ENCODE data around the gene SMARCD3.

Gene SMARCD3

DNA sequence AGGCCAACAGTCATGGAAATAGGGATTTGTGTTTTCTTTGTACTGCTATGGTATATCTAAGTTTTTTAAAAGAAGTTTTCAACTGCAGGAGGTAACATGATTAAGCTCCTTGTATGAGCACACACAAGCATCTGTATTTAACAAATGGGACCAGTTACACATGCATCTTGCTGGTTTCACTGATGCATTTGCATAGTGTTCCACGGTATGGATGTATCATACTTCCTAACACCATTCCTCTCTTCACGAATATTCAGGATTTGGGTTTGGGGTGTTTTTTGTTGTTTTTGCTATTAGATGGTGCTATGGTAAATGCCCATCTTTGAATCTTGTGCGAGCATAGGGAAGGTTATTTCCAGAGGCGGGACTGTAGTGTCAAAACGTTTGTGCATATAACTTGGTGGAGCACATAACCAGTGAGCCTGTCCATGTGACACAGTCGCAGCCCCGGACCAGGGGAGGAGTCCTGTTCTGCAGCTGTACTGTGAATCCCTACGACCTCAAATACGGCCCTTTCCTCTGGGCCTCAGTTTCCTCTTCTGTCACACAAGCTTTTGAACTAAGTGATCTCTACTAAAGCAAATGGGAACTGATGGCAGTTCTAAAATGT is 40.1 kb downstream of the SMARCD3 start:
- DNase-seq (ENCODE audit: low spot score), result no peak

- no peak for DNase-seq (ENCODE audit: low spot score)
Observed at GRCh38 chr7:151207804-151208203, 40.7 kb downstream of the SMARCD3 start.

- DNase-seq (ENCODE audit: low spot score), result no peak
Observed at GRCh38 chr7:151207315-151207714, 41.2 kb downstream of the SMARCD3 start.

- DNase-seq (ENCODE audit: low spot score), result no peak
Observed at GRCh38 chr7:151206914-151207313, 41.6 kb downstream of the SMARCD3 start.

DNA sequence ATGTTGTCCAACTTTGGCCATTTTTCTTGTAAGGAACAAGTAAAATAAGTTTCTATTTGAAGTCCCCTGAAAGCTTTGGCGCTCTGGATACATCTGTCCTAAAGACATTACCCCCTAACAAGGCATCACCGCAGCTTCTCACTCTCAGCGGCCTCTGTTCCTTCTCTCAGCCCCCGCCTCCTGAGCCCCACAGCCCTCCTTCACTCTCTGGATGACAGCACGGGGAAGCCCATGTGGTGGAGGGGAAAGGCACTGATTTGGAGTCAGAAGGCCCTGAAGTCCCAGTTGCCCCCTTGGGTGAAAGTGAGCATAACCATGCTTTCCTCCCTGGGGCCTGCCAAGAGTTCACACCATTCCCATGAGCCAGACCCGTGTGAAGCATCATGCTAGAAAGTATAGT is 42.8 kb downstream of the SMARCD3 start:
- DNase-seq (ENCODE audit: low spot score), result no peak

- DNase-seq (ENCODE audit: low spot score), result no peak
Observed at GRCh38 chr7:151204383-151205032, 44.0 kb downstream of the SMARCD3 start.

DNA sequence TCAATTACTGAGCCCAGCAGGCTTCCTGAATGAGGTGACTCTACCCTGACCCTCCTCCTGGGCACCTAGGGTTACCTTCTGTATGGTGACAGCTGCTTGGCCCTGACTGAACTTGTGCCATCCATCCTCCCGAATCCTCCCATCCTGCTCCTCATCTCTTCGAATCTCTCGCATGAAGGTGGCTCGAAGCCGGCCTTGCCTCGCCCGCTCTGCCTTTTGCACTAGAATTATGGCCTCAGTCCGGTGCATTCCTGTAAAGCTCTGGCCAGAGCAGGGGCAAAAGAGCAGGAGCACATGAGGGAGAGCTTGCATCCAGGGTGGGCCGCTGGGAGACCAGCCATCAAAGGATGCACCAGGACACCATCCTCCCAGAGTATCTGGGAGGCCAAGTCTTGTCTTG is 45.7 kb downstream of the SMARCD3 start:
- DNase-seq (ENCODE audit: low spot score), result no peak

GRCh38 chr7:151201751-151202150 is 46.7 kb downstream of the SMARCD3 start:
- no peak for DNase-seq (ENCODE audit: low spot score)

DNA sequence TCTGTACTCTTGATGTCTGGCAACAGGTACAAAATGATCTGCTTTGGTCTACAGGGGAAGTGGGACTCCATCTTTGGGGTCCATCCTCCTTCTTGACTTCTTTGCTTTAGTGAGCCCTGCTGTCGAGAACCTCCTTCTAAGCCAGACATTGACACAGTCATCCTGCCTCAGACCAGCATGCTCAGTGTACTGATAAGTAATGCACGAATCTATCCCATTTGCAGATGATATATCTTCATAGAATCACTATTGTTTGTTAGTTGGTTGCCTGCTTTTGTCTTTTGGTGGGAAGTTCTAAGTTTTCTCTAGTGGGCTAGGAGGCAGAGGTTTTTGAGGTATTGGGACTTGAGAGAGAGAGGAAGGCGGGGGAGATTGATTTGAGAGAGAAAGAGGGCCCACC is 47.1 kb downstream of the SMARCD3 start:
- DNase-seq (ENCODE audit: low spot score), result no peak

DNA sequence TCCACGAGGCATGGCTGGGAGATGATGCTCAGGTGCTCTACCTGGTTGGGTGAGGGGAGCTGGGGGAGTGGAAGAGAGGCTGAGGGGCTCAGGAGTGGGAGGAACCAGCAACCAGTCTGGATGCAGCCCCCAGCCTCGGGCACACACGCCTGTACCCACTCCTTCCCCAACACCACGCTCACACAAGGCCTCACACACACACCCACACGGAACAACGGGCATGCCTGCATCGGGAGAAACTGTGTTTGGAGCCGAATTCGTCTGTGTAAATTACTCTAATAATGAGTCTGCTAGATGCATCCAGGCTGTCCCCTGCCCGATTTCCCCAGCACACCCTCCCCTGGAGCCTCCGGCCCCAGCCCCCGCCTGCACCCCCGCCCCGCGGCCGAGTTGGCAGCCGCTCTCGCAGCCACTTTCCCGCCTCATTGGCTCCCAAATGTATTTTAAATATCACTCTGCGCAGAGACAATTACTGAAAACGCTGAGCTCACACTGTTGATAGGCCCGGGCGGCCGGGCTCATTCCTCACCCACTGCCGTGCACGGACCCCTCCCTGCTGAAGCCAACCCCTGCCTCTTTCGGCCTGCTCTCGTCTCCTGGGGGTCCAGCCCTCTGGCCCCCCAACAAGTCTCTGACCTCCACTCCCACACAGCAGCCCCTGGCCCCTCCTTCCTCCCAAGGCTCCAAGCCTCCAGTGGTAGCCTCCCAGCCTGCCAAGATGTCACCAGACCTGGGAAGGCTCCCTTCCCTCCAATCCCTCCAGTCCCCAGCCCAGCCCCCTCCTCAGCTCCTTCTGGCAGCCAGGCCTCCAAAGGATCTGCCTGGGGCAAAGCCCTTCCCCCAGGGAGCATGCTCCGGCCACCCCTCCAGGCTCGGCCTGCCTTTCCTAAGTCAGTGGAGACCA is 49.3 kb downstream of the SMARCD3 start:
- DNase-seq (ENCODE audit: low spot score), result no peak

GRCh38 chr7:151197932-151198331 is 50.6 kb downstream of the SMARCD3 start:
- no peak for DNase-seq (ENCODE audit: low spot score)

DNA sequence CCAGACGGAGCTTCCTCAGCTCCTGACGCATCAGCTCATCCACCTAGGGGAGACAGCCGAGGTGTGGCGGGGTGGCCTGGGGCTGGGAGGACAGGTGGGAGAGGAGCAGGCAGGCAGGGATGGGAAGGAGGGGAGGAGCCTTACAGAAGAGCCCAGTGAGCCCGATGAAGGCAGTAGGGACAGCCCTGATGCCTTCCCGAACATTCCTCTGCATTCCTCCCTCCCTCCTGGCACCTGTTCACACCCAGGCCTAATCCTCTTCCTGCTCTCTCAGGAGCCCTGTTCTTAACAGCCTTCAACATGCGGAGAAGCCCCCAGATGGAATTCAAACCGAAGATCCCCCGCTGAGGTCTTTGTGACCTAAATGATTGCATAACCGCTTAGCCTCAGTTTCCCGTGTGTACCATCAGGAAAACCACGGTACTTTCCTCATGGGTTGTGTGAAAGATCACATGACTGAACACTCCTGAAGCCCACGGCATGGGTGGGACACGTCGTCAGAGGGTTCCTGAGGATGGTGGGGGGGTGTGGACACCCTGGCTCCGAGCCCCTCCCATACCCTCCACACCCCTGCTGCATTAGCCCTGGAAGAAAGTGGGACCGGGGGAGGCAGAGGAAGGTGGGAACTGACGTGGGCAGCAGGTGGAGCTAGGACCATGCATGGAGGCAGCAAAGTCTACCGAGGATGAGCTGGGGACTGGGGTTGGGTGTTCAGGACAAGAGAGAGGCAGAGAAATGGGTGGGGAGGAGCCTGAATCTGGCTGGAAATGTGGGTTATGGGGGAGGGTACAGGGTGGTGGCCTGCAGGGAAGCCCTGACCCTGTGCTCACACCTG is 52.7 kb downstream of the SMARCD3 start:
- no peak for DNase-seq (ENCODE audit: low spot score)

- no peak for DNase-seq (ENCODE audit: low spot score)
Observed at GRCh38 chr7:151194188-151194587, 54.3 kb downstream of the SMARCD3 start.

GRCh38 chr7:151193203-151193978 is 55.1 kb downstream of the SMARCD3 start:
- DNase-seq (ENCODE audit: low spot score), result no peak

GRCh38 chr7:151192002-151192539 is 56.4 kb downstream of the SMARCD3 start:
- DNase-seq (ENCODE audit: low spot score), result no peak

DNA sequence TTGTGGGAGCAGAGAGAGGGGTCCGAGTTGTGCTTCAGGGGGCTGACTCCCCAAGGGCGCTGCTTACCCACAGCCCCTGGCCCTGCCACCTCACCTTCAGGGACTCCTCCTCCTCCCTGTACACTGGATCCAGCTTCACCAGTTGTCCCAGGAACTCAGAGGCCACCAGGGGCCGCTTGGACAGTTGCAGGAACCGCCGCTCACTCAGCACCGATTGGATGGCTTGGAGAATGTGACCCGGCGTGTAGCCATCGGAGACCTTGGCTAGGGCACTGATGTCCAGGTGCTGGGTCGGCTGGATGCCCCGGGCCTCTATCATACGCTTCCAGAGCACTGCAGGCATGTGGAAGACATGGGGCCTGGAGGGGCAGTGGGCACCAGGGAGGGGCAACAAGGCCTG is 57.0 kb downstream of the SMARCD3 start:
- DNase-seq (ENCODE audit: low spot score), result no peak

DNA sequence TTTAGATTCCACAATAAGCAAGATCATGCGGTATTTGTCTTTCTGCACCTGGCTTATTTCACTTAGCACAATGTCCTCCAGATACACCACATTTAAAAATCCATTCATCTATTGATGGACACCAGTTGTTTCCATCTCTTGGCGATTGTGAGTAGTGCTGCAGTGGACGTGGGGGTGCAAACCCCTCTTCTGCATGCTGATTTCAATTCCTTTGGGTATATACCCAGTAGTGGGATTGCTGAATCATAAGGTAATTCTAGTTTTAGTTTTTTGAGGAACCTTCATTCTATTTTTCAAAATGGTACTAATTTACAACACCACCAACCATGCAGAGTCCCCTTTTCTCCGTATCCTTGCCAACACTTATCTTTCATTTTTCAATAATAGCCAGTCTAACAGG is 59.5 kb downstream of the SMARCD3 start:
- no peak for DNase-seq (ENCODE audit: low spot score)

Data from AG20443 (cell line).